Effector memory CD4-positive, alpha-beta T cell (primary cell): ENCODE results near the gene PYROXD2.
A peak's percentile ranks its signal among the peaks of the same experiment; 100 is the strongest.

Source experiments
- DNase-seq, 3 donors: peaks; one replicate each; pipeline ENCODE4 v3.0.0-alpha.2; 2020
- H3K27ac ChIP-seq: 2 replicates; pipeline ENCODE4 v1.7.0; 2013; ENCODE audit warnings: mild to moderate bottlenecking, low read length, moderate library complexity; ENCODE audit not compliant: insufficient read depth, poor library complexity, severe bottlenecking
- H3K27me3 ChIP-seq: replicated peaks from 2 replicates; pipeline ENCODE4 v1.7.0; 2013; ENCODE audit warnings: mild to moderate bottlenecking, low read length; ENCODE audit not compliant: insufficient read depth, control insufficient read depth, poor library complexity, severe bottlenecking
- H3K36me3 ChIP-seq: 2 replicates; pipeline ENCODE4 v1.7.0; 2013; ENCODE audit warnings: mild to moderate bottlenecking, low read length, moderate library complexity; ENCODE audit not compliant: control insufficient read depth, insufficient read depth
- H3K4me1 ChIP-seq: 2 replicates; pipeline ENCODE4 v1.7.0; 2013; ENCODE audit warnings: low read length, mild to moderate bottlenecking; ENCODE audit not compliant: control insufficient read depth, insufficient read depth, poor library complexity, severe bottlenecking
- H3K4me3 ChIP-seq: 2 replicates; pipeline ENCODE4 v1.7.0; 2013; ENCODE audit warnings: low read length, low read depth, mild to moderate bottlenecking; ENCODE audit not compliant: insufficient read depth, poor library complexity, severe bottlenecking
- H3K9me3 ChIP-seq: 2 replicates; pipeline ENCODE4 v1.7.0; 2013; ENCODE audit warnings: mild to moderate bottlenecking, low read length, moderate library complexity; ENCODE audit not compliant: control insufficient read depth

PYROXD2 gene

DNA sequence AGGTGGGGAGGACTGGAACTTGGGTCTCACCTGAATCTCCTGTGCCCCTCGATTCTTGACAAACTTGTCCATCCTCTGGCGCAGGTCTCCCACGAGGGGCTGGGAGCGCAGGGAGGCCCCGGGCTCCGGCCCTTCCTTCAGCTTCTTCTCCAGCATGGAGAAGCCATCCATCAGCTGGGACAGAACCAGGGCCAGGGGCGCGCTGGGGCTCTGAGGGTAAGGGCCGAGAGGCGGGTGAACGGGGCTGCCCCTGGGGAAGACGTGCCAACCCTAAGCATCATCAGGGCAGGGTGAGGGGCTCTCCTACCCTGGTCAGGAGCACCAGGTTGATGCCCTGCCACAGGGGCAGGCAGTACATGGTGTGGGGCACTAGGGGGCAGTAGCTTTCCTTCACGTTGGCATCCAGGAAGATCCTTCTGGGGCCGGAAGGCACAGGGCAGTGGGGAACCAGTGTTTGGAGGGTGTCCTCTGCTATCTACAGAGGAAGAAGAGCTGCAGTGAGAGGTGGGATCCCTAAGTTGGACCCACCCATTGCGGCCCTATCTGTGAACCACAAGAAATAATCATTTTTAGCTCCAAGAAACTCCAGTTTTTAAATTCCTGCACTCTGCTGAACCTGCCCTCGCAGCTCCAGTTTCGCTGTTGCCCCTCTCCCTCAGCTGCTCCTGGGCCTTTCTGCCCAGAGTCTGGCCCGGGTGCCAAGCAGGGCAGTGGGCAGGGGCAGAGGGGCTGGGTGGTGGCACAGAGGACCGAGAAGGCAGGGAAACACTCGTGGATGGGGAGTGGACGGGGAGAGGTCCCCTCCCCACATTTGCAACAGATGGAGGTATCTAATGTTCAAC is 10.8 kb upstream of the PYROXD2 start:
- no peaks in the 10 kb centered on the region for H3K9me3 ChIP-seq
- no peak overlapping the region for H3K27ac ChIP-seq
- H3K36me3 ChIP-seq: peaks cover 53% of the 10 kb centered on the region
- peak in 2 of 3 donors; percentile 13 to 15 for DNase-seq
- no peaks in the 10 kb centered on the region for H3K4me1 ChIP-seq
- no peaks in the 10 kb centered on the region for H3K27me3 ChIP-seq
- no peak overlapping the region for H3K4me3 ChIP-seq

- H3K27ac ChIP-seq: no peak overlapping the region
- H3K36me3 ChIP-seq: peaks cover 51% of the 10 kb centered on the region
- H3K9me3 ChIP-seq: no peaks in the 10 kb centered on the region
- no peak overlapping the region for H3K4me3 ChIP-seq
- DNase-seq: no peak
- H3K27me3 ChIP-seq: no peaks in the 10 kb centered on the region
- no peaks in the 10 kb centered on the region for H3K4me1 ChIP-seq
These were observed 9.6 kb upstream of the PYROXD2 start for GRCh38 chr10:98424295-98425254.

GRCh38 chr10:98423691-98424120 is 8.7 kb upstream of the PYROXD2 start:
- H3K4me1 ChIP-seq: no peaks in the 10 kb centered on the region
- no peaks in the 10 kb centered on the region for H3K27me3 ChIP-seq
- H3K4me3 ChIP-seq: no peak overlapping the region
- peaks cover 55% of the 10 kb centered on the region for H3K36me3 ChIP-seq
- no peak overlapping the region for H3K27ac ChIP-seq
- DNase-seq: no peak
- no peaks in the 10 kb centered on the region for H3K9me3 ChIP-seq

GRCh38 chr10:98422182-98422581 is 7.2 kb upstream of the PYROXD2 start:
- H3K9me3 ChIP-seq: no peaks in the 10 kb centered on the region
- H3K4me1 ChIP-seq: no peaks in the 10 kb centered on the region
- no peak overlapping the region for H3K4me3 ChIP-seq
- H3K27me3 ChIP-seq: no peaks in the 10 kb centered on the region
- no peak overlapping the region for H3K27ac ChIP-seq
- peaks cover 57% of the 10 kb centered on the region for H3K36me3 ChIP-seq
- no peak for DNase-seq

DNA sequence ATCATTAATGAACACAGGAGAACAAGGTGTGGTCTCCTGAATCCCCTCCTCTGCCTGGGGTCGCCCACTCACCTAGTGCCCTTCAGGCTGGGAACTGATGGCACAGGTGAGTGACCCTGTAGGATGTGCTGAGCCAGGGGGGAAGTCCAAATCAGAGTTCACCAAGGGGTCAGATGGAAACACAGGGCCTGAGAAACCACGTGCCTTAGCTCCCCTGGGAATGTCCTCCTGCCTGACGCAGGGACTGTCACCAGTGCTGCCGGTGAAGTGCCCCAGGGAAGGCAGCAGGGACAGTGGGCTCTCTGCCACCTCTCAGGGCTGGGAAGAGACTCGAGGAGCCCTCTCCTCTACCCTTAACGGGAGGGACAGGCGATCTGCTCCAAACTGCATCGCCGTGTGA is 5.8 kb upstream of the PYROXD2 start:
- no peaks in the 10 kb centered on the region for H3K4me1 ChIP-seq

DNA sequence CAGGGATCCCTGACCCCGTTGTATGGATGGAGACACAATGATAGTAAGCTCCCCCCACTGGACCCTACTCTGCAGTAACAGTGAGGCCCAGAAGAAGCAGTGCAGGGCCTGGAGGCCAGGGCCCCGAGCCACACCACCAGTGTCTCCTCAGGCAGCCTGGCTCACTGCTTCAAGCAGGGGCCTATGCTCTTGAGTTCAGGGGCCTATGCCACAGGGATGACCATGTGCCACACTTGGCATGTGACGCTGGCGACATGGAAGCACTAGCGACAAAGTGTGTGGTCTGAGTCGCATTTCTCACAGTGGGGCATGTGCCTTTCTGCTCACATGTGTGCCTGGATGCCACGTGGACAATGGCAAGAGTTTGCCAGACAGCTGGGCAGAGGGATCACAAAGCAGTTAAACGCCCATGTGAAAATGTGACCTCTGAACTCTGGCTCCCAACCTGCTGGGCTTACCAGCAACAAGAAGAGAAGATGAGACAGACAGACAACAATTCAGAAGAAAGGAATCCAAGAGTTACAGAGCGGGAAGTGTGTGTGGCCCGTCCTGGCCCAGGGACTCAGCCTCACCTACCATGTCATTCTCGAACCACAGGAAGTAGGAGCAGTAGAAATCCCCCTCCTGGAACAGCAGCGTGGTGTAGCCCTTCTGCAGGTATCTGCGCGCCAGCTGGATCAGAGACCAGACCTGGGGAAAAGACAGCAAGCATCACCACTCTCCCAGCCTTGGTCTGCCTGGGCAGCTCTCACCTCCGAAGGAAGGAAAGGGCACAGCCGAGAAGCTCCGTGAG is 4.7 kb upstream of the PYROXD2 start:
- H3K4me1 ChIP-seq: no peaks in the 10 kb centered on the region
- H3K9me3 ChIP-seq: no peaks in the 10 kb centered on the region
- H3K27ac ChIP-seq: no peak overlapping the region
- no peak overlapping the region for H3K4me3 ChIP-seq
- peaks cover 59% of the 10 kb centered on the region for H3K36me3 ChIP-seq
- H3K27me3 ChIP-seq: no peaks in the 10 kb centered on the region
- no peak for DNase-seq

More for the DNA sequence above, 5.8 kb upstream of the PYROXD2 start:
- peaks cover 59% of the 10 kb centered on the region for H3K36me3 ChIP-seq
- no peak for DNase-seq
- H3K4me3 ChIP-seq: no peak overlapping the region
- no peaks in the 10 kb centered on the region for H3K9me3 ChIP-seq
- H3K27ac ChIP-seq: no peak overlapping the region
- no peaks in the 10 kb centered on the region for H3K27me3 ChIP-seq

GRCh38 chr10:98418665-98419468 is 3.9 kb upstream of the PYROXD2 start:
- Histone ChIP-seq H3K27ac (no peak overlapping the region), H3K4me3 (no peak overlapping the region), H3K27me3 (no peaks in the 10 kb centered on the region), H3K36me3 (peaks cover 57% of the 10 kb centered on the region), H3K4me1 (no peaks in the 10 kb centered on the region), H3K9me3 (no peaks in the 10 kb centered on the region)
- DNase-seq: no peak

DNA sequence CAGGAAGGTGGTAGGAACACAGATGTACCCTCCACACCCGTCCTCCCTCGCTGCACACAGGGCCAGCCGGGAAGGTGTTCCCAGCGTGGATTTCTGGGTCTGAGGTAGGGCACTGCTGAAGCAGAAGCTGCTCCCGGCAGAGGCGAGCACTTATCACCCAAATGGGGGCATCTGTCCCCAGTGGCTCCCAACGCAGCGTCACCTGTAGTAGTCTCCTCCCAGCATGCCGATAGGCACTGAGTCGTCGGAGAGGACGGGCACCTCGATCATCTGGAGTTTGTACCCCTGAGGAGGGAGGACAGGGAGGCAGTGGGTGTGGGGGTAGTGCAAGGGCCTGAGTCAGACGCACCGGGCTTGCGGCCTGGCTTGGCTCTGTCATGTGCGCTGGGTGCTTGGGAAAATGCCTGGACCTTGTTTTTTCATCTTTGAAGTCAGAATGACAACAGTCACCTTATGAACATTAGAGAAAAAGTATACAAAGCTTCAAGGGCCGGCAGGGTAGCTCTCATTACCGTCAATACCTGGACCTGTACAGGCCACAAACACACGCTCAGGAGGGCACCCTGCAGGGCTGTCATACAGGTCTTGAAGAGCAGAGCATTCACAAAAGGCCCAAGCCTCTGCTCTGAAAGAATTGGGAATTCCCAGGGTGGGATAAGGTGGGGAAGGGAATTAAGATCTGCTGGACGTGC is 3.1 kb upstream of the PYROXD2 start:
- DNase-seq: no peak
- Histone ChIP-seq H3K36me3 (peaks cover 50% of the 10 kb centered on the region), H3K27ac (no peak overlapping the region), H3K4me3 (no peak overlapping the region), H3K9me3 (no peaks in the 10 kb centered on the region), H3K4me1 (no peaks in the 10 kb centered on the region), H3K27me3 (no peaks in the 10 kb centered on the region)
